Thyroid gland (tissue), 4 donors: ENCODE data around the gene ZNF860. TPM values are rescaled to one million over a fixed set of nuclear protein-coding genes. Genes with fewer than 3 reads are reported as not detected.

Source experiments
- DNase-seq, 2 donors: peaks; one replicate each; pipeline ENCODE4 v3.0.0-alpha.2; 2019
- H3K27ac ChIP-seq, 3 donors: fragments of 200-600 bp; sonication (generic); 1 replicate in 2 of 3; 2 replicates in 1 of 3; pipeline ENCODE4 v1.5.1; 2016 to 2019; ENCODE audit warnings: mild to moderate bottlenecking in 1 of 3, moderate library complexity in 1 of 3
- H3K27me3 ChIP-seq: fragments of 200-600 bp; sonication (generic); one replicate; pipeline ENCODE4 v1.5.1; 2019
- H3K36me3 ChIP-seq, 2 donors: fragments of 200-600 bp; sonication (generic); one replicate each; pipeline ENCODE4 v1.5.1; 2016 to 2019
- H3K4me1 ChIP-seq, 2 donors: fragments of 200-600 bp; sonication (generic); one replicate each; pipeline ENCODE4 v1.5.1; 2017 to 2019
- H3K4me3 ChIP-seq, 3 donors: fragments of 200-600 bp; sonication (generic); replicated peaks in 1 of 3; 1 replicate in 2 of 3; 2 replicates in 1 of 3; pipeline ENCODE4 v1.5.1; 2016; ENCODE audit warnings: mild to moderate bottlenecking in 1 of 3
- H3K9me3 ChIP-seq: fragments of 200-600 bp; sonication (generic); one replicate; pipeline ENCODE4 v1.5.1; 2017
- CTCF ChIP-seq, 6 experiments: fragments of 200-600 bp in 3 of 6; fragments of 450-650 bp in 3 of 6; sonication (generic) in 3 of 6; IDR thresholded peaks; one replicate each; pipeline ENCODE4 v1.5.1; 2016 to 2019; ENCODE audit warnings: antibody characterized with exemption in 6 of 6, mild to moderate bottlenecking in 2 of 6, inconsistent platforms in 1 of 6, moderate library complexity in 1 of 6
- POLR2A ChIP-seq, 2 donors: fragments of 450-650 bp; IDR thresholded peaks; one replicate each; pipeline ENCODE4 v1.6.1; 2017; ENCODE audit warnings: antibody characterized with exemption in 2 of 2, mild to moderate bottlenecking in 2 of 2, moderate library complexity in 1 of 2
- WGBS, 2 donors: methylation state at CpG; one replicate each; pipeline ENCODE4 v1.1.5; 2017; 5-methylcytosine and 5-hydroxymethylcytosine counted together
- intact Hi-C: fragments of 100-400 bp; cut with DNase I; formaldehyde crosslinking; loops from one replicate; pipeline ENCODE4 v1.15.1; 2023
- total RNA-seq, 4 donors: library from RNA; depleted of rRNA; stranded (reverse); fragments of >200 nt; gene quantifications; one replicate each; pipeline ENCODE4 v1.2.3, GENCODE V29; 2016

Gene ZNF860
- total RNA-seq, 4 donors from 2014 or later: 0.67 to 1.6 (median 1.4) TPM

GRCh38 chr3:31973837-31974236, 7.7 kb upstream of the ZNF860 start:
- peaks cover 0 to 7% of the 10 kb centered on the region in 2 donors for H3K4me1 ChIP-seq
- no peaks in the 10 kb centered on the region for H3K27me3 ChIP-seq
- H3K36me3 ChIP-seq: no peaks in the 10 kb centered on the region
- WGBS, 2 donors: 97 to 98% methylated on average over 5 of the region's 5 CpGs
- intact Hi-C loops: no loop called here
- H3K4me3 ChIP-seq: no peak overlapping the region
- DNase-seq: no peak
- no peak for TF ChIP-seq CTCF (IDR thresholded peaks at IDR 0.05)
- no peak overlapping the region for H3K27ac ChIP-seq
- no peaks in the 10 kb centered on the region for H3K9me3 ChIP-seq

GRCh38 chr3:31974471-31974870, 7.1 kb upstream of the ZNF860 start:
- no peak for DNase-seq
- intact Hi-C loops: no loop called here
- no peak overlapping the region for H3K27ac ChIP-seq
- no peaks in the 10 kb centered on the region for H3K36me3 ChIP-seq
- TF ChIP-seq CTCF (IDR thresholded peaks at IDR 0.05) (no peak), POLR2A (IDR thresholded peaks at IDR 0.05) (no peak)
- 87 to 91% methylated on average over 5 of the region's 5 CpGs for WGBS, 2 donors
- H3K27me3 ChIP-seq: no peaks in the 10 kb centered on the region
- no peaks in the 10 kb centered on the region for H3K9me3 ChIP-seq
- H3K4me1 ChIP-seq: peaks cover 0 to 2% of the 10 kb centered on the region in 2 donors
- no peak overlapping the region for H3K4me3 ChIP-seq

- H3K9me3 ChIP-seq: no peaks in the 10 kb centered on the region
- no peak for DNase-seq
- no peak overlapping the region for H3K4me3 ChIP-seq
- 88 to 92% methylated on average over 5 of the region's 5 CpGs for WGBS, 2 donors
- TF ChIP-seq CTCF (IDR thresholded peaks at IDR 0.05): no peak
- TF ChIP-seq POLR2A (IDR thresholded peaks at IDR 0.05): no peak
- H3K27ac ChIP-seq: no peak overlapping the region
- H3K4me1 ChIP-seq: peaks cover 0 to 2% of the 10 kb centered on the region in 2 donors
- intact Hi-C loops: no loop called here
- H3K27me3 ChIP-seq: no peaks in the 10 kb centered on the region
- no peaks in the 10 kb centered on the region for H3K36me3 ChIP-seq
Measured at GRCh38 chr3:31974964-31975363, 6.6 kb upstream of the ZNF860 start.

- TF ChIP-seq CTCF (IDR thresholded peaks at IDR 0.05) (no peak), POLR2A (IDR thresholded peaks at IDR 0.05) (no peak)
- WGBS, 2 donors: 95 to 96% methylated on average over 2 of the region's 2 CpGs
- intact Hi-C loops: no loop called here
- no peak overlapping the region for H3K4me3 ChIP-seq
- DNase-seq: no peak
- H3K27ac ChIP-seq: no peak overlapping the region
- no peaks in the 10 kb centered on the region for H3K27me3 ChIP-seq
- H3K9me3 ChIP-seq: no peaks in the 10 kb centered on the region
- no peaks in the 10 kb centered on the region for H3K36me3 ChIP-seq
- H3K4me1 ChIP-seq: peaks cover 0 to 4% of the 10 kb centered on the region in 2 donors
Measured at GRCh38 chr3:31976302-31976701, 5.2 kb upstream of the ZNF860 start.

- DNase-seq: no peak
- intact Hi-C loops: no loop called here
- WGBS, 2 donors: 86% methylated on average over 2 of the region's 2 CpGs
- peaks cover 4 to 6% of the 10 kb centered on the region in 2 donors for H3K4me1 ChIP-seq
- H3K4me3 ChIP-seq: no peak overlapping the region
- no peak for TF ChIP-seq POLR2A (IDR thresholded peaks at IDR 0.05)
- TF ChIP-seq CTCF (IDR thresholded peaks at IDR 0.05): no peak
- H3K27ac ChIP-seq: no peak overlapping the region
- H3K36me3 ChIP-seq: no peaks in the 10 kb centered on the region
- H3K27me3 ChIP-seq: no peaks in the 10 kb centered on the region
- H3K9me3 ChIP-seq: no peaks in the 10 kb centered on the region
Measured at GRCh38 chr3:31977736-31978135, 3.8 kb upstream of the ZNF860 start.
